ENCODE measurements around the gene TOR1AIP2. TPM values are rescaled to one million over a fixed set of nuclear protein-coding genes. Genes with fewer than 3 reads are reported as not detected.

The TOR1AIP2 gene
- polyA plus RNA-seq, 1 of the 3 experiments (the other 2 are of a cell fraction): 12.7 TPM

- TF ChIP-seq NRF1 (IDR thresholded peaks at IDR 0.05; ENCODE audit: low read depth, low read length) (peak; percentile 92), CHD2 (IDR thresholded peaks at IDR 0.05; ENCODE audit: low read length, partially characterized antibody) (peak; percentile 92), EP300 (IDR thresholded peaks at IDR 0.05; ENCODE audit: borderline replicate concordance in 1 of 2, low read depth in 1 of 2, low read length in 1 of 2) (peak; percentile 38 to 39; a peak in 1 of 4 replicates), TAF1 (IDR thresholded peaks at IDR 0.05; ENCODE audit: borderline replicate concordance, low read depth, low read length) (peak; percentile 95), MXI1 (IDR thresholded peaks at IDR 0.05; ENCODE audit: low read depth, low read length) (peak; percentile 47), FOXJ3 (CRISPR knock-in tag; IDR thresholded peaks at IDR 0.05) (no peak; the same call in none of the 2 replicates), ELF1 (IDR thresholded peaks at IDR 0.05) (peak; percentile 93), REST (IDR thresholded peaks at IDR 0.05; ENCODE audit: low read depth, low read length) (no peak)
Observed at GRCh38 chr1:179882253-179883039, 4.8 kb upstream of the TOR1AIP2 start, which contains the start of gene TOR1AIP1 (continued).

- Histone ChIP-seq H3K4me2 (peak overlapping the region; percentile 75), H2AFZ (ENCODE audit: low read depth) (peak overlapping the region; percentile 78), H3K4me3 (ENCODE audit: low read depth in 2 of 2, low read length in 1 of 2) (peak overlapping the region; percentile 79 to 97), H4K20me1 (ENCODE audit: insufficient read depth) (peaks cover 2% of the 10 kb centered on the region; the same call in 1 of the 2 replicates), H3F3A (replicated peaks; ENCODE audit: insufficient read depth) (peaks cover 14% of the 10 kb centered on the region), H3K36me3 (replicated peaks in 1 of 2; ENCODE audit: control insufficient read depth in 1 of 2, insufficient read depth in 2 of 2, low read length in 1 of 2) (peaks cover 15 to 24% of the 10 kb centered on the region in 2 experiments), H3K27ac (ENCODE audit: low read depth in 2 of 2, low read length in 1 of 2) (peak overlapping the region; percentile 98 to 99), H3K9ac (peak overlapping the region; percentile 96), H3K4me1 (ENCODE audit: control insufficient read depth in 1 of 2, insufficient read depth in 2 of 2, low read depth in 1 of 2, low read length in 1 of 2) (peaks cover 9 to 14% of the 10 kb centered on the region in 2 experiments; a peak in 2 of 4 replicates), H3K27me3 (ENCODE audit: insufficient read depth) (no peaks in the 10 kb centered on the region), H3K9me3 (no peaks in the 10 kb centered on the region), H3K9me2 (no peaks in the 10 kb centered on the region), H3K79me2 (ENCODE audit: insufficient read depth) (peaks cover 47% of the 10 kb centered on the region)
- 5% methylated on average over 15 of the region's 22 CpGs for whole genome bisulfite sequencing (ENCODE audit: low lambda C conversion rate)
- POLR2A ChIA-PET: interaction anchor here (0.6 to 1.2 kb wide), 5 partner anchors 13 to 621 kb away, joined by 3 to 4 read pairs (median 3); partner anchors contain the start of gene ACBD6
- CTCF ChIA-PET: interaction anchor here (1.6 to 2.3 kb wide), 3 partner anchors 67 to 297 kb away, joined by 6 to 13 read pairs (median 6); partner anchors contain the start of gene CEP350
- peak; percentile 81 for DNase-seq
- TF ChIP-seq FOXJ3 (CRISPR knock-in tag; IDR thresholded peaks at IDR 0.05) (0 out of 2 replicates have a peak, but pooled peaks have one; percentile 55), SMC3 (IDR thresholded peaks at IDR 0.05; ENCODE audit: low read depth, low read length) (no peak), ELF1 (IDR thresholded peaks at IDR 0.05) (no peak), MXI1 (IDR thresholded peaks at IDR 0.05; ENCODE audit: low read depth, low read length) (peak; percentile 60; the same call in 1 of the 2 replicates), RXRA (IDR thresholded peaks at IDR 0.05; ENCODE audit: borderline replicate concordance, low read depth) (no peak), PBX3 (IDR thresholded peaks at IDR 0.05) (peak; percentile 15; the same call in 1 of the 2 replicates), USF1 (IDR thresholded peaks at IDR 0.05; ENCODE audit: borderline replicate concordance, low read depth) (no peak), EZH2phosphoT487 (IDR thresholded peaks at IDR 0.05; ENCODE audit: borderline replicate concordance, low read depth) (no peak), TEAD4 (IDR thresholded peaks at IDR 0.05; ENCODE audit: borderline replicate concordance, insufficient read depth) (no peak), NRF1 (IDR thresholded peaks at IDR 0.05; ENCODE audit: low read depth, low read length) (no peak), YY1 (IDR thresholded peaks at IDR 0.05; ENCODE audit: low read depth) (no peak), REST (IDR thresholded peaks at IDR 0.05; ENCODE audit: low read depth, low read length) (no peak), MAX (IDR thresholded peaks at IDR 0.05; ENCODE audit: low read depth) (peak; percentile 12; the same call in 1 of the 2 replicates), RCOR1 (IDR thresholded peaks at IDR 0.05; ENCODE audit: low read length) (peak; percentile 12; the same call in 1 of the 2 replicates)
Observed at GRCh38 chr1:179881642-179882252, 4.1 kb upstream of the TOR1AIP2 start.

Data from SK-N-SH (cell line).